OCI-M1 (cell line): ENCODE results near the gene SLC19A1.

ENCODE experiments used
- DNase-seq: peaks from one replicate; lab custom pipeline; 2025; lab: John Stamatoyannopoulos, UW

SLC19A1 gene

GRCh38 chr21:45477176-45478114 is 64.8 kb downstream of the SLC19A1 start:
- DNase-seq: no peak

- no peak for DNase-seq
These were observed 65.7 kb downstream of the SLC19A1 start for GRCh38 chr21:45476582-45476981.

GRCh38 chr21:45475797-45476570 is 66.3 kb downstream of the SLC19A1 start:
- DNase-seq: no peak

GRCh38 chr21:45475004-45475685 is 67.1 kb downstream of the SLC19A1 start:
- DNase-seq: no peak

- DNase-seq: no peak
These were observed 67.8 kb downstream of the SLC19A1 start for GRCh38 chr21:45474323-45474950.

- no peak for DNase-seq
These were observed 68.5 kb downstream of the SLC19A1 start for GRCh38 chr21:45473496-45474322.

GRCh38 chr21:45472445-45473365 is 69.5 kb downstream of the SLC19A1 start:
- DNase-seq: no peak

GRCh38 chr21:45471525-45472221 is 70.6 kb downstream of the SLC19A1 start:
- DNase-seq: no peak

GRCh38 chr21:45470773-45471524 is 71.3 kb downstream of the SLC19A1 start:
- DNase-seq: no peak

- DNase-seq: no peak
These were observed 72.1 kb downstream of the SLC19A1 start for GRCh38 chr21:45470087-45470515.

GRCh38 chr21:45469273-45470086 is 72.8 kb downstream of the SLC19A1 start:
- no peak for DNase-seq

- DNase-seq: no peak
These were observed 73.3 kb downstream of the SLC19A1 start for GRCh38 chr21:45468971-45469272.

GRCh38 chr21:45468051-45468970 is 73.9 kb downstream of the SLC19A1 start:
- no peak for DNase-seq

- no peak for DNase-seq
These were observed 74.9 kb downstream of the SLC19A1 start for GRCh38 chr21:45467221-45467779.

GRCh38 chr21:45466330-45467220 is 75.7 kb downstream of the SLC19A1 start:
- DNase-seq: no peak
